Spleen (tissue), 11 donors: Measurements from ENCODE around the gene DERL2. TPM values are rescaled to one million over a fixed set of nuclear protein-coding genes. Genes with fewer than 3 reads are reported as not detected.

ENCODE experiments used
- DNase-seq: peaks from one replicate; pipeline ENCODE4 v3.0.0-alpha.2; 2020
- H3K27ac ChIP-seq, 8 donors: fragments of 200-600 bp; sonication (generic) in 7 of 8; 1 replicate in 4 of 8; 2 replicates in 4 of 8; pipeline versions ENCODE4 v1.5.0 to v1.8.0; 2016 to 2021; ENCODE audit warnings: inconsistent platforms in 4 of 8, mild to moderate bottlenecking in 4 of 8, moderate library complexity in 1 of 8
- H3K27me3 ChIP-seq, 7 donors: fragments of 200-600 bp; sonication (generic) in 6 of 7; replicated peaks in 1 of 7; 1 replicate in 4 of 7; 2 replicates in 3 of 7; pipeline versions ENCODE4 v1.5.0 to v1.8.0; 2016 to 2021; ENCODE audit warnings: inconsistent platforms in 3 of 7, mild to moderate bottlenecking in 1 of 7
- H3K36me3 ChIP-seq, 6 donors: fragments of 200-600 bp; sonication (generic) in 5 of 6; 1 replicate in 4 of 6; 2 replicates in 2 of 6; pipeline versions ENCODE4 v1.5.0 to v1.8.0; 2016 to 2021; ENCODE audit warnings: inconsistent platforms in 2 of 6
- H3K4me1 ChIP-seq, 6 donors: fragments of 200-600 bp; sonication (generic) in 5 of 6; 1 replicate in 3 of 6; 2 replicates in 3 of 6; pipeline versions ENCODE4 v1.5.0 to v1.8.0; 2016 to 2021; ENCODE audit warnings: inconsistent platforms in 3 of 6
- H3K4me3 ChIP-seq, 8 donors: fragments of 200-600 bp; sonication (generic) in 7 of 8; 1 replicate in 4 of 8; 2 replicates in 4 of 8; pipeline versions ENCODE4 v1.5.0 to v1.8.0; 2016 to 2021; ENCODE audit warnings: inconsistent platforms in 4 of 8, mild to moderate bottlenecking in 4 of 8, moderate library complexity in 2 of 8
- H3K9me3 ChIP-seq, 8 donors: fragments of 200-600 bp; sonication (generic) in 7 of 8; 1 replicate in 4 of 8; 2 replicates in 4 of 8; pipeline versions ENCODE4 v1.5.0 to v1.8.0; 2016 to 2021; ENCODE audit warnings: inconsistent platforms in 4 of 8
- POLR2A ChIP-seq, 3 donors: fragments of 450-650 bp; IDR thresholded peaks; one replicate each; pipeline ENCODE4 v1.5.1; 2017; ENCODE audit warnings: antibody characterized with exemption in 3 of 3, mild to moderate bottlenecking in 1 of 3
- POLR2AphosphoS5 ChIP-seq, 3 donors: sonication (generic); formaldehyde crosslinking; IDR thresholded peaks; one replicate each; pipeline ENCODE4 v1.5.1; 2017; ENCODE audit warnings: antibody characterized with exemption in 3 of 3
- WGBS, 5 donors: extraction: QIAGEN DNeasy Blood & Tissue Kit in 3 of 5; methylation state at CpG; one replicate each; pipeline versions ENCODE4 v1.1.5 to v1.1.7; 2013 to 2018; 5-methylcytosine and 5-hydroxymethylcytosine counted together
- intact Hi-C: fragments of 100-400 bp; cut with DNase I; formaldehyde crosslinking; loops from one replicate; pipeline ENCODE4 v1.15.0; 2023; ENCODE audit warnings: low total_unique reads
- polyA plus RNA-seq, 3 donors: library from polyadenylated mRNA; stranded (reverse); fragments of 200-250 nt; gene quantifications; one replicate each; pipeline ENCODE4 v1.2.1, GENCODE V29; 2013
- total RNA-seq, 7 donors: library from RNA; depleted of rRNA in 3 of 7; stranded (reverse); fragments of >200 nt in 3 of 7; fragmentation: NEBNext Ultra II Directional in 4 of 7; extraction: Animal tissue kit (Norgen Biotek cat#: 25700) in 4 of 7; gene quantifications; one replicate each; pipeline versions ENCODE4 v1.1.0 to v1.2.1, GENCODE V29; 2016 to 2021
- TF ChIP-seq, protein P1 (sequence below), 11 experiments: fragments of 200-600 bp in 7 of 11; fragments of 450-650 bp in 4 of 11; sonication (generic) in 4 of 11; IDR thresholded peaks in 8 of 11; conservative IDR thresholded peaks in 3 of 11; 1 replicate in 7 of 11; 2 replicates in 4 of 11; pipeline versions ENCODE4 v1.4.0 to v1.8.0; 2016 to 2021; ENCODE audit warnings: antibody characterized with exemption in 11 of 11, inconsistent platforms in 4 of 11, mild to moderate bottlenecking in 1 of 11
- donor health status: healthy with polysubstance abuse.
- donor health status: DM: no; HTN: no; CAD: no; lungs with moderate emphysema.
- donor health status: DM: no; HTN: no; CAD: no.
- donor health status: Bipolar disorder and iron deficiency.
- donor health status: healthy.
- donor health status: DM: no; HTN: no; CAD: no.
- donor health status: DM: yes; HTN: yes; CAD: no.

DERL2 gene
- total and polyA plus RNA-seq, 10 donors = 37.1 to 67.7 (median 51.5) TPM

GRCh38 chr17:5499476-5500231, 13.7 kb upstream of the DERL2 start:
- H3K27me3 ChIP-seq = peaks cover 0 to 18% (median 0%) of the 10 kb centered on the region in 7 donors
- intact Hi-C loops = loop anchor here (5.0 kb wide), 1 partner anchor 53 kb away; no protein-coding TSS in a partner anchor
- TF ChIP-seq, protein P1, sequence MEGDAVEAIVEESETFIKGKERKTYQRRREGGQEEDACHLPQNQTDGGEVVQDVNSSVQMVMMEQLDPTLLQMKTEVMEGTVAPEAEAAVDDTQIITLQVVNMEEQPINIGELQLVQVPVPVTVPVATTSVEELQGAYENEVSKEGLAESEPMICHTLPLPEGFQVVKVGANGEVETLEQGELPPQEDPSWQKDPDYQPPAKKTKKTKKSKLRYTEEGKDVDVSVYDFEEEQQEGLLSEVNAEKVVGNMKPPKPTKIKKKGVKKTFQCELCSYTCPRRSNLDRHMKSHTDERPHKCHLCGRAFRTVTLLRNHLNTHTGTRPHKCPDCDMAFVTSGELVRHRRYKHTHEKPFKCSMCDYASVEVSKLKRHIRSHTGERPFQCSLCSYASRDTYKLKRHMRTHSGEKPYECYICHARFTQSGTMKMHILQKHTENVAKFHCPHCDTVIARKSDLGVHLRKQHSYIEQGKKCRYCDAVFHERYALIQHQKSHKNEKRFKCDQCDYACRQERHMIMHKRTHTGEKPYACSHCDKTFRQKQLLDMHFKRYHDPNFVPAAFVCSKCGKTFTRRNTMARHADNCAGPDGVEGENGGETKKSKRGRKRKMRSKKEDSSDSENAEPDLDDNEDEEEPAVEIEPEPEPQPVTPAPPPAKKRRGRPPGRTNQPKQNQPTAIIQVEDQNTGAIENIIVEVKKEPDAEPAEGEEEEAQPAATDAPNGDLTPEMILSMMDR (IDR thresholded peaks at IDR 0.05 in 8 of 11, conservative IDR thresholded peaks at IDR 0.05 in 3 of 11) = no peak
- TF ChIP-seq POLR2A (IDR thresholded peaks at IDR 0.05) = no peak
- TF ChIP-seq POLR2AphosphoS5 (IDR thresholded peaks at IDR 0.05) = peak in 1 of 3 donors; percentile 33
- peaks cover 0 to 18% (median 2%) of the 10 kb centered on the region in 6 donors for H3K36me3 ChIP-seq
- peaks cover 12 to 26% (median 20%) of the 10 kb centered on the region in 6 donors for H3K4me1 ChIP-seq
- DNase-seq = no peak
- H3K4me3 ChIP-seq = peak overlapping the region; percentile 42 to 78 (median 54)
- H3K9me3 ChIP-seq = no peaks in the 10 kb centered on the region
- peak overlapping the region in 1 of 8 donors; percentile 7 for H3K27ac ChIP-seq
- 31 to 69% (median 57%) methylated on average over 39 to 44 of the region's 44 CpGs for WGBS, 5 donors

DNA sequence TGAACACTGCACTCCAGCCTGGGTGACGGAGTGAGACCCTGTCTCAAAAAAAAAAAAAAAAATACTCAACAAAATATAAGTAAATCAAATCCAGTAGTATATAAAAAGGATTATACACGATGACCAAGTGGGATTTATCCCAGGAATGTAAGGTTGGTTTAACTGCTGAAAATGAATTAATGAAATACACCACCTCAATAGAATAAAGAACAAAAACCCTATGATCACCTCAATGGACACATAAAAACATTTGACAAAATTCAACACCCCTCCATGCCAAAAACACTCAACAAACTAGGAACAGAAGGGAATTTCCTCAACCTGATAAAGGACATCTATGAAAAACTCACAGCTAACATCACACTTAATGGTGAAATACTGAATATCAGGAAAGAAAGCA, 7.0 kb upstream of the DERL2 start:
- peaks cover 3 to 31% (median 24%) of the 10 kb centered on the region in 6 donors for H3K36me3 ChIP-seq
- no peak overlapping the region for H3K27ac ChIP-seq
- intact Hi-C loops = no loop called here
- no peak for DNase-seq
- no peak overlapping the region for H3K4me3 ChIP-seq
- 92 to 100% (median 94%) methylated on average over 2 of the region's 2 CpGs for WGBS, 5 donors
- peaks cover 2 to 15% (median 7%) of the 10 kb centered on the region in 6 donors for H3K4me1 ChIP-seq
- TF ChIP-seq, protein P1 (IDR thresholded peaks at IDR 0.05 in 8 of 11, conservative IDR thresholded peaks at IDR 0.05 in 3 of 11) = no peak
- no peaks in the 10 kb centered on the region for H3K9me3 ChIP-seq
- H3K27me3 ChIP-seq = no peaks in the 10 kb centered on the region

- DNase-seq = no peak
- Histone ChIP-seq H3K4me1 (peaks cover 21 to 47% (median 38%) of the 10 kb centered on the region in 6 donors), H3K27ac (no peak overlapping the region), H3K9me3 (no peaks in the 10 kb centered on the region), H3K4me3 (no peak overlapping the region), H3K36me3 (peaks cover 3 to 43% (median 34%) of the 10 kb centered on the region in 6 donors), H3K27me3 (no peaks in the 10 kb centered on the region)
- TF ChIP-seq, protein P1 (IDR thresholded peaks at IDR 0.05 in 8 of 11, conservative IDR thresholded peaks at IDR 0.05 in 3 of 11) = no peak
- TF ChIP-seq POLR2A (IDR thresholded peaks at IDR 0.05) (no peak), POLR2AphosphoS5 (IDR thresholded peaks at IDR 0.05) (no peak)
- 84 to 91% (median 87%) methylated on average over 8 of the region's 8 CpGs for WGBS, 5 donors
- intact Hi-C loops = no loop called here
Measured at GRCh38 chr17:5488752-5489151, 2.8 kb upstream of the DERL2 start.
